ENCODE results near the gene ST8SIA4.
A peak's percentile ranks its signal among the peaks of the same experiment; 100 is the strongest.

The ST8SIA4 gene

GRCh38 chr5:100828071-100828897, 74.8 kb downstream of the ST8SIA4 start:
- H3K79me2 ChIP-seq (ENCODE audit: control insufficient read depth, insufficient read depth, low read length, unreplicated experiment): no peaks in the 10 kb centered on the region
- H3K4me1 ChIP-seq (ENCODE audit: control insufficient read depth, insufficient read depth, low read length, unreplicated experiment): peaks cover 14% of the 10 kb centered on the region
- no peak overlapping the region for H3K4me3 ChIP-seq (ENCODE audit: low read depth, low read length)
- H2AFZ ChIP-seq (ENCODE audit: low read length, unreplicated experiment): peak overlapping the region; percentile 78
- H3K27me3 ChIP-seq (ENCODE audit: insufficient read depth, low read length): no peaks in the 10 kb centered on the region
- no peak overlapping the region for H3K27ac ChIP-seq (ENCODE audit: low read depth, low read length)
- H3K36me3 ChIP-seq (ENCODE audit: insufficient read depth, low read length): no peaks in the 10 kb centered on the region

DNA sequence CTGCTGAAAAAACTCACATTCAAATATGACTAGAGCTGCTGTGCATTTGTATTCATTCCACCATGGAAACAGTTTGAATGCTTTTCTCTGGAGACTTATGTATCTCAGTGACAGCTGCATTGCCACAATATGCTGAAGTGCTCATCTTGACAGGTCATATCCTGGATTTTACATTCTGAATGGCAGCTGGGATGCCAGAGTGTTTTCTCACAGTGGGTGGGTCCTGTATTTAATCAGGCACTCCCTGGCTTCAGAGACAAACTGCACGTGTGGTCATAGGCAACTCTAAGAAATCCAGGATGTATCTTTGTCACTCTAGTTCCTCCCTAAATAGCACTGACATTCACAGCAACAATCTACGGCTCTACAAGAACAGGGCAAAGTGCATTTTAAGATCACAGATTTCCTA, 75.6 kb downstream of the ST8SIA4 start:
- H3K27me3 ChIP-seq (ENCODE audit: insufficient read depth, low read length): no peaks in the 10 kb centered on the region
- H3K4me3 ChIP-seq (ENCODE audit: low read depth, low read length): peak overlapping the region; percentile 1; the same call in 1 of the 2 replicates
- no peak overlapping the region for H3K27ac ChIP-seq (ENCODE audit: low read depth, low read length)
- H3K4me1 ChIP-seq (ENCODE audit: control insufficient read depth, insufficient read depth, low read length, unreplicated experiment): peaks cover 14% of the 10 kb centered on the region
- no peaks in the 10 kb centered on the region for H3K36me3 ChIP-seq (ENCODE audit: insufficient read depth, low read length)
- no peaks in the 10 kb centered on the region for H3K79me2 ChIP-seq (ENCODE audit: control insufficient read depth, insufficient read depth, low read length, unreplicated experiment)
- H2AFZ ChIP-seq (ENCODE audit: low read length, unreplicated experiment): peak overlapping the region; percentile 78

GRCh38 chr5:100826133-100826532, 76.9 kb downstream of the ST8SIA4 start:
- H3K36me3 ChIP-seq (ENCODE audit: insufficient read depth, low read length): no peaks in the 10 kb centered on the region
- no peak overlapping the region for H3K27ac ChIP-seq (ENCODE audit: low read depth, low read length)
- H2AFZ ChIP-seq (ENCODE audit: low read length, unreplicated experiment): peak overlapping the region; percentile 47
- no peaks in the 10 kb centered on the region for H3K27me3 ChIP-seq (ENCODE audit: insufficient read depth, low read length)
- peaks cover 14% of the 10 kb centered on the region for H3K4me1 ChIP-seq (ENCODE audit: control insufficient read depth, insufficient read depth, low read length, unreplicated experiment)
- no peaks in the 10 kb centered on the region for H3K79me2 ChIP-seq (ENCODE audit: control insufficient read depth, insufficient read depth, low read length, unreplicated experiment)
- H3K4me3 ChIP-seq (ENCODE audit: low read depth, low read length): no peak overlapping the region

GRCh38 chr5:100824635-100825034, 78.4 kb downstream of the ST8SIA4 start:
- Histone ChIP-seq H3K36me3 (ENCODE audit: insufficient read depth, low read length) (no peaks in the 10 kb centered on the region), H2AFZ (ENCODE audit: low read length, unreplicated experiment) (no peak overlapping the region), H3K27me3 (ENCODE audit: insufficient read depth, low read length) (no peaks in the 10 kb centered on the region), H3K79me2 (ENCODE audit: control insufficient read depth, insufficient read depth, low read length, unreplicated experiment) (no peaks in the 10 kb centered on the region), H3K27ac (ENCODE audit: low read depth, low read length) (no peak overlapping the region), H3K4me3 (ENCODE audit: low read depth, low read length) (no peak overlapping the region), H3K4me1 (ENCODE audit: control insufficient read depth, insufficient read depth, low read length, unreplicated experiment) (peaks cover 14% of the 10 kb centered on the region)

GRCh38 chr5:100823812-100824211, 79.3 kb downstream of the ST8SIA4 start:
- Histone ChIP-seq H3K27ac (ENCODE audit: low read depth, low read length) (no peak overlapping the region), H3K27me3 (ENCODE audit: insufficient read depth, low read length) (no peaks in the 10 kb centered on the region), H3K79me2 (ENCODE audit: control insufficient read depth, insufficient read depth, low read length, unreplicated experiment) (no peaks in the 10 kb centered on the region), H2AFZ (ENCODE audit: low read length, unreplicated experiment) (no peak overlapping the region), H3K4me1 (ENCODE audit: control insufficient read depth, insufficient read depth, low read length, unreplicated experiment) (peaks cover 14% of the 10 kb centered on the region), H3K4me3 (ENCODE audit: low read depth, low read length) (no peak overlapping the region), H3K36me3 (ENCODE audit: insufficient read depth, low read length) (no peaks in the 10 kb centered on the region)

DNA sequence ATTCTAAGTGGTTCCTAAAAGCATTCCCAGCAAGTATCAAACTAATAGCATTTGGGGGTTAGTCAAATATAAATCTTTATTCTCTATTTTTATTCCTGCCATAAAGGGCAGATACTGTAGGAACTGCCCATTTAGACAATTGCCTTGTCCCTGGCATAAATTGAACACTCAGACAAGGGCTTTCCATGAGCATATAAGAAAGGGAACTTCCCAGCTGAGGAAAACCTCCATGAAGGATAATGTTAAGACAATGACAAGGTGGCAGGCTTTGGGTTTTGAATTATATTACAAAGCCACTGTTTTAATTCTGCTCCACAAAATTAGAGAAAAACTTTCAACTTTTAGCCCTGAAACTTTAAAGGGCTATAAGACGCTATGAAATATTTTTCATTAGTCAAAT, 81.3 kb downstream of the ST8SIA4 start:
- Histone ChIP-seq H3K27me3 (ENCODE audit: insufficient read depth, low read length) (no peaks in the 10 kb centered on the region), H3K4me1 (ENCODE audit: control insufficient read depth, insufficient read depth, low read length, unreplicated experiment) (peaks cover 3% of the 10 kb centered on the region), H2AFZ (ENCODE audit: low read length, unreplicated experiment) (no peak overlapping the region), H3K27ac (ENCODE audit: low read depth, low read length) (no peak overlapping the region), H3K79me2 (ENCODE audit: control insufficient read depth, insufficient read depth, low read length, unreplicated experiment) (no peaks in the 10 kb centered on the region), H3K36me3 (ENCODE audit: insufficient read depth, low read length) (no peaks in the 10 kb centered on the region), H3K4me3 (ENCODE audit: low read depth, low read length) (no peak overlapping the region)

GRCh38 chr5:100818340-100818739, 84.7 kb downstream of the ST8SIA4 start:
- H2AFZ ChIP-seq (ENCODE audit: low read length, unreplicated experiment): peak overlapping the region; percentile 15
- peak overlapping the region; percentile 36; the same call in 1 of the 2 replicates for H3K4me3 ChIP-seq (ENCODE audit: low read depth, low read length)

DNA sequence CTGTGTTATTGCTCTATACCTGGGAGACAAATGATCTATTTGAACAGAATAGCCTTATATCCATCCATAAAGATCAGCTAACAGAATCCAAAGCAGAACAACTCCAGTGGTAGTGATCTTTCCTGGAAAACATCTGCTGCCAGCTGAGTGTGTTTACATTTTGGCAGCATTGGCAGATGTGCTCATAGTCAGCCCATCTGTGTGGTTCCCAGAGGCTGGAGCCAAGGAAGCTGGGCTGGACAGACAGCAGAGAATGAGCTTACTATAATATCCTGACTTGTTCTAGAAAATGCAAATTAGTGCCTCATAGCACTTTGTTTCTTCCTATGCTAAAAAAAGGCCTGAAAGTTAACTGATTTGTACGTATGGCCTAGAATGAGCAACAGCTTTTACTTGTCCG, 99.7 kb downstream of the ST8SIA4 start:
- Histone ChIP-seq H3K4me1 (ENCODE audit: control insufficient read depth, insufficient read depth, low read length, unreplicated experiment) (no peaks in the 10 kb centered on the region), H3K79me2 (ENCODE audit: control insufficient read depth, insufficient read depth, low read length, unreplicated experiment) (no peaks in the 10 kb centered on the region), H3K36me3 (ENCODE audit: insufficient read depth, low read length) (no peaks in the 10 kb centered on the region), H2AFZ (ENCODE audit: low read length, unreplicated experiment) (no peak overlapping the region), H3K27ac (ENCODE audit: low read depth, low read length) (no peak overlapping the region), H3K4me3 (ENCODE audit: low read depth, low read length) (no peak overlapping the region), H3K27me3 (ENCODE audit: insufficient read depth, low read length) (no peaks in the 10 kb centered on the region)

More at GRCh38 chr5:100818340-100818739, 84.7 kb downstream of the ST8SIA4 start:
- no peaks in the 10 kb centered on the region for H3K4me1 ChIP-seq (ENCODE audit: control insufficient read depth, insufficient read depth, low read length, unreplicated experiment)
- no peaks in the 10 kb centered on the region for H3K27me3 ChIP-seq (ENCODE audit: insufficient read depth, low read length)
- no peaks in the 10 kb centered on the region for H3K36me3 ChIP-seq (ENCODE audit: insufficient read depth, low read length)
- no peaks in the 10 kb centered on the region for H3K79me2 ChIP-seq (ENCODE audit: control insufficient read depth, insufficient read depth, low read length, unreplicated experiment)
- no peak overlapping the region for H3K27ac ChIP-seq (ENCODE audit: low read depth, low read length)

GRCh38 chr5:100802208-100802607, 100.9 kb downstream of the ST8SIA4 start:
- Histone ChIP-seq H3K4me3 (ENCODE audit: low read depth, low read length) (no peak overlapping the region), H2AFZ (ENCODE audit: low read length, unreplicated experiment) (no peak overlapping the region), H3K27ac (ENCODE audit: low read depth, low read length) (no peak overlapping the region), H3K36me3 (ENCODE audit: insufficient read depth, low read length) (no peaks in the 10 kb centered on the region), H3K27me3 (ENCODE audit: insufficient read depth, low read length) (no peaks in the 10 kb centered on the region), H3K79me2 (ENCODE audit: control insufficient read depth, insufficient read depth, low read length, unreplicated experiment) (no peaks in the 10 kb centered on the region), H3K4me1 (ENCODE audit: control insufficient read depth, insufficient read depth, low read length, unreplicated experiment) (peaks cover 5% of the 10 kb centered on the region)

- Histone ChIP-seq H3K27me3 (ENCODE audit: insufficient read depth, low read length) (no peaks in the 10 kb centered on the region), H3K79me2 (ENCODE audit: control insufficient read depth, insufficient read depth, low read length, unreplicated experiment) (no peaks in the 10 kb centered on the region), H3K4me3 (ENCODE audit: low read depth, low read length) (no peak overlapping the region), H3K4me1 (ENCODE audit: control insufficient read depth, insufficient read depth, low read length, unreplicated experiment) (peaks cover 5% of the 10 kb centered on the region), H3K27ac (ENCODE audit: low read depth, low read length) (no peak overlapping the region), H3K36me3 (ENCODE audit: insufficient read depth, low read length) (no peaks in the 10 kb centered on the region), H2AFZ (ENCODE audit: low read length, unreplicated experiment) (no peak overlapping the region)
Observed at GRCh38 chr5:100800562-100800961, 102.5 kb downstream of the ST8SIA4 start.

DNA sequence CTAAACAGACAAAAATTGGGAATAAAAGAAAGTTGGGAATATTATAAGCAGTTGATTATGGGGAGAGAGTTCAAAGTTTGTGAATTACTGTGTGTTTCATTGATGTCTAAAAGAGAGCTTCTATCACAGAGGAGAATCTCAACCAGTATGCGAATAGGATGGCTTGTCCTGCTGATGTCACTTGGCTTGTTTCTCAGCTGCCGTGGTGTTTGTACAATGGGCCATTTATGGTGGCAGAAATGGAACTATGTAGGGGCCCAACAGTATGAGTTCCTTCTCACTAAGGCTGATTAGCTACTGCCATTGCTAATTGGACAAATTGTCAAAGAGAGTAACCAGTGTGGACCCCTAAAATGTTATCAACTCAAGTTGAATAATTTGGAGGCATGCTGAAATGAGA, 103.9 kb downstream of the ST8SIA4 start:
- H3K27me3 ChIP-seq (ENCODE audit: insufficient read depth, low read length): no peaks in the 10 kb centered on the region
- H3K4me3 ChIP-seq (ENCODE audit: low read depth, low read length): no peak overlapping the region
- H3K79me2 ChIP-seq (ENCODE audit: control insufficient read depth, insufficient read depth, low read length, unreplicated experiment): no peaks in the 10 kb centered on the region
- H3K27ac ChIP-seq (ENCODE audit: low read depth, low read length): no peak overlapping the region
- no peaks in the 10 kb centered on the region for H3K36me3 ChIP-seq (ENCODE audit: insufficient read depth, low read length)
- H2AFZ ChIP-seq (ENCODE audit: low read length, unreplicated experiment): no peak overlapping the region
- peaks cover 5% of the 10 kb centered on the region for H3K4me1 ChIP-seq (ENCODE audit: control insufficient read depth, insufficient read depth, low read length, unreplicated experiment)
